ENCODE data around the gene ADAM11.
A peak's percentile ranks its signal among the peaks of the same experiment; 100 is the strongest.

The ADAM11 gene

DNA sequence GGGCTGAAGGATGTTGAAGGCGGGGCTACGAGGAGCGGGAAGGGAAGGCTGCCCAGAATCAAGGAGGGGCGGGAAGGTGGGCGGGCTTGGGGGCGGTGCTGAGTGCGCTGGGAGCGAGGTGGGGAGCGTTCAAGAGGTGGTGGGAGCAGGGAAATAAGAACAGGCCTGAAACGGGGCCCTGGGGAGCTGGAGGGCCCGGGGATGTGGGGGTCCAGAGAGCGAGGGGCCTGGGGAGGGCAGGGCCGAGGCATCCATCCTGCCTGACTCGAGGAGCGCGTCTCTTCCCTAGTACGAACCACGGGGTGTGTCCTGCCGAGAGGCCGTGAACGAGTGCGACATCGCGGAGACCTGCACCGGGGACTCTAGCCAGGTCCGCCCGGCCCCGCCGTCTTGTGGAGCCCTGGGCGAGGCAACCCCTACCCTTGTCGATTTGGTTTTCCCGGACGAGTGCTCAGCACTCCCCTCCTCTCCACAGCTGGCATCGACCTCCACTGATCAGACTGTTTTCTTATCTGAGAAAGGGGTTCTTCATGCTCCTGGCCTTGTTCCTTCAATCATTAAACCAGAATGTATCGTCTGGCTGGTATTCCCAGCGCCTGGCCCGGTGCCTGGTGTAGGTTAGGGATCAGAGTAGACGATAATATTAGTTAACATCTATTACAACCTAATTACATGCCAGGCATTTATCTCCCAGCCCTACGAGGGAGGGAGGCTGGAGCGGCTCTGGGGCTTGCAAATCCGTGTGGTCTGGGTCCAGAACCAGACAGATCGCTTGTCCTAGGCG is 17.2 kb downstream of the ADAM11 start:
- no peak for DNase-seq

DNA sequence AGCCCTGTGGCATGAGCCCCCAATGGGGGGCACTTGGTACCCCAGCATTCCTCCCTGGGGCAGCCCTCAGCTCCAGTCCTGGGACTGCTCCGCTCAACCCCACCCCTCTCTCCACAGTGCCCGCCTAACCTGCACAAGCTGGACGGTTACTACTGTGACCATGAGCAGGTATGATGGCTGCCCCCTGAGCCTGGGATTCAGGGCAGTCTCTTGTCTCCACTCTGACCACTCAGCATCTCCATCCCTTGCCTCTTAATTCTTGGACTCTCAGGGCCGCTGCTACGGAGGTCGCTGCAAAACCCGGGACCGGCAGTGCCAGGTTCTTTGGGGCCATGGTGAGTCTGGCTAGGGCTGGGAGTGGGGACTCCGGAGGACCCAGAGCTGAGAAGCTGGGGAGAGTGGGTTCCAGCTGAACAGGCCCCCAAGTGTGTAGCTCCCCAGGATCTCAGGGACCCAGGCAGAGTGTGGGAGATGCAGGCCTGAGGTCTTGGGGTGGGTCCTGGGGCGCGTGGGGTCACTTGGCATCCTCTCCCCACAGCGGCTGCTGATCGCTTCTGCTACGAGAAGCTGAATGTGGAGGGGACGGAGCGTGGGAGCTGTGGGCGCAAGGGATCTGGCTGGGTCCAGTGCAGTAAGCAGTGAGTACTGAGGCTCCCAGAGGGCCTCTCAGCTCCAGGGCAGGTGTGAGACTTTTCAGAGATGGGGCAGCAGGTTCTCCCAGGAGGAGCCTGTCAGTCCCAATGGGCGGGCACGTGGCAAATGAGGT is 18.0 kb downstream of the ADAM11 start:
- DNase-seq = no peak

DNA sequence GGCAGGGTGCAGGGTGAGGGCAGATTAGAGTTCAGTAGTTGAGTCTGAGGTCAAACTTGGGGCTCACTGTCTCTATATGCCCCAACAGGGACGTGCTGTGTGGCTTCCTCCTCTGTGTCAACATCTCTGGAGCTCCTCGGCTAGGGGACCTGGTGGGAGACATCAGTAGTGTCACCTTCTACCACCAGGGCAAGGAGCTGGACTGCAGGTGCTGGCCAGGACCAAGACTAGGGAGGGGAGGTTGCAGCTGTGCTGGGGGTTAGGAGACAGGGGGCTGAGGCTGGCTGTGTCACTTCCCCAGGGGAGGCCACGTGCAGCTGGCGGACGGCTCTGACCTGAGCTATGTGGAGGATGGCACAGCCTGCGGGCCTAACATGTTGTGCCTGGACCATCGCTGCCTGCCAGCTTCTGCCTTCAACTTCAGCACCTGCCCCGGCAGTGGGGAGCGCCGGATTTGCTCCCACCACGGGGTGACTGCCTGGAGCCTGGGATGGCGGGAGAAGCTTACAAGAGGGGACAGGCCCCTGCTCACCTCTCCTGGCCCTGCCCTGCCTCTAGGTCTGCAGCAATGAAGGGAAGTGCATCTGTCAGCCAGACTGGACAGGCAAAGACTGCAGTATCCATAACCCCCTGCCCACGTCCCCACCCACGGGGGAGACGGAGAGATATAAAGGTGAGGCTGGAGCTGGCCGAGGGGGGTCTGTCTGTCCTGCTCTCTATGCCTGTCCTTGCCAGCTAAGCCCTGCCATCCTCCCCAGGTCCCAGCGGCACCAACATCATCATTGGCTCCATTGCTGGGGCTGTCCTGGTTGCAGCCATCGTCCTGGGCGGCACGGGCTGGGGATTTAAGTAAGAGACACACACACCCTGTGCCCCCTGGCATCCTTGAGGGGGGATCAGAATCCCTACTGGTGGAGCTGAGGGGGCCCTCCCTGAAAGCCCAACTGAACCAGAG is 18.9 kb downstream of the ADAM11 start:
- no peak for DNase-seq

DNA sequence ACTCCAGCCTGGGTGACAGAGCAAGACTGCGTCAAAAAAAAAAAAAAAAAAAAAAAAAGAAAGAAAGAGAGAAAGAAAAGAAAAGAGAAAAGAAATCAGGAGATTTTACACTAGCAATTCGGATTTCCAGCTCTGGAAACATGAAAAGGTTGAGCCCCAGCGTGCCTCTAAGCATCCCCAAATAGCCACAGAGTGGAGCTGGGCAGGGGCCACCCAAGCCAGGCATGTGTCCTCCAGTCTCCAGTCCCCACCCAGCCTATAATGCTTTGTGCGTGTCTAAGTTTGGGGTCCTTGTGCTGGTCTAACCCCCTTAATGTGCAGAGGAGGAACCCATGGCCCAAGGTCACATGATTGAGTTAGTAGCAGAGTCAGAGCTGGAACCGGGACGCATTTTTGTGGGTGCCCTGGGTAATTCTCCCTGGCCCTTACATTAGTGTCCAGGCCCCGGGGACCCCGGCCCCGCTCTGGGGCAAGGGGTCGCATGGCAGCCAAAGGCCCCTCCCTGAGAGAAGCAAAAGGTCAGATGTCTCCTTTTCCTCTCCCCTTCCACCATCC is 19.9 kb downstream of the ADAM11 start:
- DNase-seq = no peak

DNA sequence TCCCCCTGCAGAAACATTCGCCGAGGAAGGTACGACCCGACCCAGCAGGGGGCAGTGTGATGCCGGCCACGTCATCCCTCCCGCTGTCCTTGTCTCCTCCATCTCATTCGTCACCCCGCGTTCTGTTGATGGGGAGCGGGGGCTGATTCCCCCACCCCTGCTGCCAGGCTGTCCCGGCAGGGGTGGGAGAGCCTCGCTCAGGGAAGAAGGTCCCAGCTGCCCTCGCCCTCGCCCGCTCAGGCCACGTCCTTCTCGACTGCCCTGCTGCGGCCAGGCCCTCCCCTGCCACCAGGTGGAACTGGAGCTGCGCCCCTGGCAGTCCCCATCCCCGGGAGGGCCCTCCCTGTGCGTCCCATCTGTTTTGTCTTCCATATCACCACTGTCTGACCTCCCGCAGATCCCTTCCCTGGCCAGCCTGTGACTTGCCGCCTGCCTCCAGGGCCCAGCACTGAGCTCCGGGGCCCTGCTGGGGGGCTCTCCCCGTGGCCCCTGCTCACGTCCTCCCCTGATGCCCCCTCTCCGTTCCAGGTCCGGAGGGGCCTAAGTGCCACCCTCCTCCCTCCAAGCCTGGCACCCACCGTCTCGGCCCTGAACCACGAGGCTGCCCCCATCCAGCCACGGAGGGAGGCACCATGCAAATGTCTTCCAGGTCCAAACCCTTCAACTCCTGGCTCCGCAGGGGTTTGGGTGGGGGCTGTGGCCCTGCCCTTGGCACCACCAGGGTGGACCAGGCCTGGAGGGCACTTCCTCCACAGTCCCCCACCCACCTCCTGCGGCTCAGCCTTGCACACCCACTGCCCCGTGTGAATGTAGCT is 20.6 kb downstream of the ADAM11 start:
- DNase-seq = peak; percentile 63

DNA sequence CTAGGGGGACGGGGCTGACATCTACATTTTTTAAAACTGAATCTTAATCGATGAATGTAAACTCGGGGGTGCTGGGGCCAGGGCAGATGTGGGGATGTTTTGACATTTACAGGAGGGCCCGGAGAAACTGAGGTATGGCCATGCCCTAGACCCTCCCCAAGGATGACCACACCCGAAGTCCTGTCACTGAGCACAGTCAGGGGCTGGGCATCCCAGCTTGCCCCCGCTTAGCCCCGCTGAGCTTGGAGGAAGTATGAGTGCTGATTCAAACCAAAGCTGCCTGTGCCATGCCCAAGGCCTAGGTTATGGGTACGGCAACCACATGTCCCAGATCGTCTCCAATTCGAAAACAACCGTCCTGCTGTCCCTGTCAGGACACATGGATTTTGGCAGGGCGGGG is 21.4 kb downstream of the ADAM11 start:
- DNase-seq = no peak

DNA sequence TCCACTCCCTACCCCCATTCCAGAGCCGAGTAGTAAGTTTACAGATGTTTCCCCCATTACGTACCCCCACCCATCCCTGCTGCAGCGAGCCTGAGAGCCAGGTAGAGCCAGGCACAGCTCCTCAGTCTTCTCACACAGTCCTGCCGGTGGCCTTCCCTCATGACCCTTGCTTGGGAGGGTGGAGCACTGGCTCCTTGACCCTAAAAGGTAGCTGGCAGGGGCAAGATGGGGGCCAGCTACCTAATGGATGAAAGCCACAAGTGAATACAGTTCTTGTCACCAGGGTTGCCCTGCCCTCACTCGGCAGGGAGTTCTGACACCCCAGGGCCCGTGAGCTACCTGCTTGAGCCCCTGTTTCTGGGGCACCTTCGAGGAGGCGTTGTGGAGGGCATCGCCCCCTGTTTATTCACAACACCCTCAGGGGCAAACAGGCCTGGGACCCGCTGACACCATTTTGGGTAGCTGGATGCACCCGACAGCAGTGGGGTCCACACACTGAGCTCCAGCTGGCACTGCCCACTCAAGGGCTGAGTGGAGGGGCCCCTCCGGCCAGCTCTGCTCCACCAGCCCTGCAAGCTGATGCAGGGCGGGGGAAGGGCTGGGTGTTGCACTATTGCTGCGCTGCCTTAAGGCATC is 22.2 kb downstream of the ADAM11 start:
- no peak for DNase-seq

DNA sequence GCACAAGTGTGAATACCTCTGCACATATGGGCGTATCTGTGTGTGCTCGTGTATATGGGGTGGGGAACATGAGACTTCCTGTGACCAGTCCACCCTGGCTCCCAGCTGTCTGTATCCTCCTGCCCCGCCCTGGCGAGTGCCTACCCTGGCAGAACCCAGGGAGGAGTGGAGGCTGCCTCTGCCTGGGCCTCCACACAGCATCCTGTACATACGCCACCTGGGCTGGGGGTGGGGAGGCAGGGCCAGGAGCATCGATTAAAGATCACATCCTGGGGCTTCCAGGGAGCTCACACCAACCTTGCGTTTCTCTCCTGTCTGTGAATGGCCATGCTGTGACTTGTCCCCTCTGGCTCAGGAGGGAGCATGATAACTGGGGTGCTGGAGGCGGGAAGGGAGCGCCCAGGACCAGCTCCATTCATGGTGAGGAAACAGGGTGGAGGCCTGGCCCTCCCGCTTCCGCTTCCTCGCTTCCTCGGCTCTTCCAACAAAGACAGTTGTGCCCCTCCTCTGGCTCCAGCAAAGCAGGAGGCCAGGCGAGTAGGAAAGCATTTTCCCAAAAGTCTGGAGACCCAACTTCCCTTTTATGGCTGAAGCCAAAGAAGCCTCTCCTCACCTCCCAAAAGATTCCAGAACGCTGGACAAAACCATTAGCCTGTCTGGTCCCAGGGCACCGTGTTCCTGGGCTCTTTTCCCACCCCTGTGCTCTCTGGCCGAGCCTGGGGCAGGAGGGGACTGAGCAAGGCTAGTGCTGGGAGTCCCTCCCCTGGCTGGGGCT is 22.9 kb downstream of the ADAM11 start:
- DNase-seq = no peak

DNA sequence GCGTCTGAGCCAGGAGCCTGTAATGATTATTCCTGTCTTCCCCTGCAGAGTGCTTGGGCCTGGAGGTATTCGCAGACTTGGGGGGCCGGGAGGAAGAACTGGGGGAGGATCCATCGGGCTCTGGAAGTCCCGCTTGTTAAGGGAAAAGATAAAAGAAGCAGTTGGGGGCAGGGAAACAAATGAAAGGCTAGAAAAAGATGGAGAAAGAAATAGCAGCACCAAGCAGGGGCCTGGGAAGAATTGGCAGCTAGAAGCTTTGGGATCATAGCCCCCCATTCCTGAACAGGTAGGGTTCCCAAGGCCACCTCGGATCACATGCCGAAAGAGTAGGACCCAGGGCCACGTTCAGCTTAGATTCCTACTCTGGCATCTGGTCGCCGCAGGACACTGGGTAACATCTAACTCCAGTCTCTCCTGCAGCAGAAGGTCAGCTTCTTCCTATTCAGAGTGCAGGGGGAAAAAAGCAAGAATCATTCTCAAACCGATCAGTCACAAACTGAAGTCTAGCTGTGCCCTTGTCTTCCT is 23.6 kb downstream of the ADAM11 start:
- DNase-seq = no peak

DNA sequence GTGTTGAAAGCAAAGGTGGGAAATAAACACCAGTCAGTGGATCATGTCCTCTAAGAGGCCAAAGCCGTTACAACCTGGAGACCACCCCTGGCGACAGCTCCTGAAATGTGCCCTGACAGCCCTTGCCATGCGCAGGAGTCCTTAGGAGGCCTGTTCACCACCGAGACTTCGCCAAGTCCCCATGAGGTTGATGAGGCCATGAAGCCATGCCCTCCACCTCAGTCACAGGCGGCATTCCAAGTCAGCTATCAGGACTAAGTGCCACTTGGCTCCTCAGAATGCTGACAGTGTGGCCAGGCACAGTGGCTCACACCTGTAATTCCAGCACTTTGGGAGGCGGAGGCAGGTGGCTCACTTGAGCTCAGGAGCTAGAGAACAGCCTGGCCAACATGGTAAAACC is 27.1 kb downstream of the ADAM11 start:
- DNase-seq = no peak

DNA sequence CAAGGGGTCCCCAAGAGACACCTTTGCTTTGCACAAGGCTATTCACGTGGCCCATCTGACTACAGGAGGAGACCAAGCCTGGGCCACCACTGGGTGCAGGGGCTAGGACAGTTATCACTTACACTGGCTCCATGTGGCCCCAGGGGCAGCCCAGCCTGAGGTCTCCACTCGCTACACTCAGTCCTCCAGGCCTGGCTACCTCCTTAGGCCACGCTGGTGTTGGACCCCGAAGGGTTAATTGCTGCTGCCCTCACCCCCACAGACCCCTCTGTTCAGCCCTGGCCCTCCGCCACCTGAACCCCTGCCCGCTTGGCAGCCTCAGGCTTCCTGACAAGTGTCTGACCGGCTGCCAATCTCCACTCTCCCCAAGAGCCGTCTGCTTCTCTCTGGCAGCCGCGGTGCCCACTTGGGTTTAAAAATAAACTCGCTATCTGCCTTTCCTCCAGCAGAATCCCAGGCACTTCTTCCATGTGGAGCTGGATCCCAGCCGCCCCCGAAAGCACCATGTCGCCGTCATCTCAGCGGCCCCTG is 27.8 kb downstream of the ADAM11 start:
- no peak for DNase-seq

DNA sequence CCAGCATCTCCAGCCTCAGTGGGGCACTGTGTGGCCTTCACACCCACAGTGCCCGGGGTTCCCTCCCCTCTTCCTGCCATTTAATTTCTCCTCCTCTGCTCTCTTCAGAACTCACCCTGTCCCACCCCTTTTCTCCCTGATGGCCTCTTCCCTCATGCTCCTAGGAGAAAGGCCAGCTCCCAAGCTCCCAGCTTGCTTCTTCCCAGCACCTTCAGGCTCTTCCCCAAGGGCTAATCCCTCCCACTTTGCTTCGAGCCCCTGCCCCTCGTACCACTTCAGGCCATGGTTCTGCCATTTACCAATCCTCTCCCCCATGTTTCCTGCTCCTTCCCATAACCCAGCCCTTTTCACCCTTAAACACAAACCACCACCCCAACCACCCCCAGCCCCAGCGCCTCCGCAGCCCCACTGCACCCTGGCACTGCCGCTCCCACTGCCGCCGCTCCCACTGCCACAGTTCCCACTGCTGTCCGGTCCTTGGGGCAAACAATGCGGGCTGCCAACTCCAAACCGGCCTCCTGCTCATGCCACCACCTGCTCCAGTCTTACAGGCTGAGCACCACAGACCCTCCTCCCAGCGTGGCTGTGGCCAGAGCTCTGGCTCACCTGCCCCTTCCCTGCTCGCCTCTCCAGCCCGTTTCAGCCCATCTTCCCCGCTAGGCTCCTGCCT is 28.6 kb downstream of the ADAM11 start:
- no peak for DNase-seq

DNA sequence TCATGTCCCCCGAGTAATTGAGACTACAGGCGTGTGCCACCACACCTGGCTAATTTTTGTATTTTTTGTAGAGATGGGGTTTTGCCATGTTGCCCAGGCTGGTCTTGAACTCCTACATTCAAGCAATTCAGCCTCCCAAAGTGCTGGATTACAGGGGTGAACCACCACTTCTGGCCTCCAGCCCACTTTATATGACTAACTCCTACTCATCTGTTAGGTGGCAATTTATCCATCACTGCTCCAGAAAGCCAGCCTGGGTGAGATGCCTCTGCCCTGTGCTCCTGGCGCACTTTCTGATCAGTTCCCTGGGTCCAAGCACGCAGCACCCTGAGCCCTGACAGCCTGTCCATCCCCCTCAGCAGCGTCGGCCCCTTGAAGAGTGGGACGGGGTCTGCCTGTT is 29.4 kb downstream of the ADAM11 start:
- no peak for DNase-seq

DNA sequence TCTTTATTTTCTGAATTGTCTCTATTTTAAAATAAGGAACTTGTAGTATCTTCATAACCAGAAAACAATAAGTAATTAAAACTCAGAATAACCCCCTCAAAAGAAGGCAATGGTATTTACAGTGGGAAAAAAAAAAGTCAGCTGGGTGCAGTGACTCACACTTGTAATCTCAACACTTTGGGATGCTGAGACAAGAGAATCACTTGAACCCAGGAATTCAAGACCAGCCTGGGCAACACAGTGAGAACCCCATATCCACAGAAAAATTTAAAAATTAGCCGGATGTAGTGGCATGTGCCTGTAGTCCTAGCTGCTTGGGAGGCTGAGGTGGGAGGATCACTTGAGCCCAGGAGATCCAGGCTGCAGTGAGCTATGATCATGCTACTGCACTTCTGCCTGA is 33.5 kb downstream of the ADAM11 start:
- DNase-seq = no peak

DNA sequence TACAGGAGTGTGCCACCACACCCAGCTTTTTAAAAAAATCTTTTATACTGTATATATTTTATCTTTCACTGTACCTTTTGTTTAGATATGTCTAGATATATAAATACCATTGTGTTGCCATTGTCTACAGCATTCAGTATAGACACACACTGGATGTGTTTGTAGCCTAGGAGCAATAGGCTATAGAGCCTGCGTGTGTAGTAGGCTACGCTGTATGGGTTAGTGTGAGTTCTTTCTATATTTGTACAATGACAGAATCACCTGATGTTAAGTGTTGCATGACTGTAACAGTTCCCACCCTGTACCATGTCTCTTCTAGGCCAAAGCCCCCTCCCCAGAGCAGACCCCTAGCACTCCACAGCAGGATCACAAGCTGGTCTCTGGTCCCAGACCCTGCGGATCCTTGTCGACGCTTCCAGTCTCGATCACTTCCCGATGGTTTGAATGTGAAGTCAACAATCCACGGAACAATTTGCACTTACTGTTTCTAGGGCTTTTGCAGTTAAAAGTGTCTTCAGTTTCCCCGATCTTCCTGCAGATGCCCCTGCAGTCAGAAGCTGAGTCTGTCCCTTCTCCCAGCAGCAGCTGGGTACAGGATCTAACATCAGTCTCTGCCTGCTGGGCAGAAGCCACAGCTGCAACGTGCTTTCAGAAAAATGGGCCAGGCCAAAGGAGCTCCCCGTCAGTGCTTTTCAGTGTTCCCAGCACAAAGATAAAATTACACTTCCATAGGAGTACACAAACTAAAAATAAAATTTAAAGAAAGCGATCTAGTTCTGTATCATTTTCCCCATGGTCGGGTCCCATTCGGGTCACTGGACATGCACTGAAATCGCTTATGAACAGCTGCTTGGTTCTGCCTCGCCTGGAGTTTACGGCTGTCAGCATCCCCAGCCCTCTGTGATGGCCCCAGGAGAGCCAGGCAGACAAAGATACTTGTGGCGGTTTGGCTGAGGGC is 35.4 kb downstream of the ADAM11 start:
- DNase-seq = no peak

DNA sequence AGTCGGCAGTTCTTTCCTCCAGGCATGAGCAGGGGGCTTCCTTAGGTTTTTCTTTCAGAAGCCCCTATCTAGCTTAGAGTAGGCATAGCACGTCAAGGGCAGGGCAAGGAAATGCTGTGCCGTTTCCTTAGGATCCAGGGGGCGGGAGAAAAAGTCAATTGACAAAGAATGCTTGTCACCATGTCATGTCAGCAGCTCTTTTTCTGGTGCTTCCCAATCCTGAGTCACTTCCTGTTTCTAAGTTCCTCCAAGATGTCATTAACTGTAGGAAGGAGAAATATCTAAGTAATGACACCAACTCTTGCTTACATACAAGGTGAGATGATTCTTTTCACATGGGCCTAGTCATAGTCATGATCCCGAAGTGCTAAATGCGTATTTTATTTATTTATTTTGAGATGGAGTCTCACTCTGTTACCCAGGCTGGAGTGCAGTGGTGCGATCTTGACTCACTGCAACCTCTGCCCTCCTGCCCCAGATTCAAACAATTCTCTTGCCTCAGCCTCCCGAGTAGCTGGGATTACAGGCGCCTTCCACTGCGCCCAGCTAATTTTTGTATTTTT is 36.1 kb downstream of the ADAM11 start:
- DNase-seq = peak; percentile 98

DNA sequence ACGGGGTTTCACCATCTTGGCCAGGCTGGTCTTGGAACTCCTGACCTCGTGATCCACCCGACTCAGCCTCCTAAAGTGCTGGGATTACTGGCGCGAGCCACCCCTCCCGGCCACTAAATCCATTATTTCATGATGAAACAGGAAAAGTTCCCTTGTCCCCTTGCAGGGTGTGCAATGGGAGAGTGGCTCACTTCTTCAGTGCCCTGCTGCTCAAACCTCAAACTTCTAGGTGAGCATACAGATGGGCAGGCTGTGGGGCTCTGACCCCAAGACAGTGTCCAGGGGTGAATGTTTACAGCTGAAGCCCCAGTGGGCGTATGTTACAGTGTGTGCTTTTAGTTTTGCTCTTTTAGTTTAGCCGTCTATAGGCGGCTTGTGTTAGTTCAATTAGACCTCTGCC is 36.6 kb downstream of the ADAM11 start:
- peak; percentile 2 for DNase-seq

DNA sequence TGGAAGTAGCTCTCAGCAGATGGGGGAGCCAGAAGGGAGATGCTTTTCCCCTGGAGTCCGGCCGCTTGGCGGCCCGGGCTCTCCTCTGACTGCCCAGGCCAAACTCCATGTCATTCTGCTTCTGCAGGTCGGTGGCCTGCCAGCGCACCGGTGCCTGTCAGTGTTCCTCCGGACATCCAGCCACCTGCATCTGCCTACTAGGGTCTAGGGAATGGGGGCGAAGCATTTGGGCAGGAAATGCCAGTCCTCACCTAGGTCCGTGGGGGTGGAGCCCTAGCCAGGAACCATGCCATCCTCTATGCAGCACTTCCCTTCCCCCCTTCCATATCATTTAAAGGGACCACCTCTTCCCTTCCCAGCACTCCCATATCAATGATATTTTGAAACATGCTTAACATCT is 37.1 kb downstream of the ADAM11 start:
- no peak for DNase-seq

Measured in inflammatory macrophage treated with lipopolysaccharide for 4 hours (primary cell).